Astrocyte (in vitro differentiated cells and primary cell): Measurements from ENCODE around the gene WDR83.

Experiments
- EZH2 ChIP-seq: IDR thresholded peaks from 2 replicates; pipeline ENCODE4 v1.6.1; 2012; ENCODE audit warnings: mild to moderate bottlenecking, low read length, inconsistent platforms; ENCODE audit not compliant: insufficient read depth
- TF ChIP-seq, protein P1 (sequence below): IDR thresholded peaks from 2 replicates; pipeline ENCODE4 v1.5.1; 2011; ENCODE audit warnings: low read depth, mild to moderate bottlenecking, inconsistent platforms, low read length, moderate library complexity; ENCODE audit not compliant: insufficient read depth

DNA sequence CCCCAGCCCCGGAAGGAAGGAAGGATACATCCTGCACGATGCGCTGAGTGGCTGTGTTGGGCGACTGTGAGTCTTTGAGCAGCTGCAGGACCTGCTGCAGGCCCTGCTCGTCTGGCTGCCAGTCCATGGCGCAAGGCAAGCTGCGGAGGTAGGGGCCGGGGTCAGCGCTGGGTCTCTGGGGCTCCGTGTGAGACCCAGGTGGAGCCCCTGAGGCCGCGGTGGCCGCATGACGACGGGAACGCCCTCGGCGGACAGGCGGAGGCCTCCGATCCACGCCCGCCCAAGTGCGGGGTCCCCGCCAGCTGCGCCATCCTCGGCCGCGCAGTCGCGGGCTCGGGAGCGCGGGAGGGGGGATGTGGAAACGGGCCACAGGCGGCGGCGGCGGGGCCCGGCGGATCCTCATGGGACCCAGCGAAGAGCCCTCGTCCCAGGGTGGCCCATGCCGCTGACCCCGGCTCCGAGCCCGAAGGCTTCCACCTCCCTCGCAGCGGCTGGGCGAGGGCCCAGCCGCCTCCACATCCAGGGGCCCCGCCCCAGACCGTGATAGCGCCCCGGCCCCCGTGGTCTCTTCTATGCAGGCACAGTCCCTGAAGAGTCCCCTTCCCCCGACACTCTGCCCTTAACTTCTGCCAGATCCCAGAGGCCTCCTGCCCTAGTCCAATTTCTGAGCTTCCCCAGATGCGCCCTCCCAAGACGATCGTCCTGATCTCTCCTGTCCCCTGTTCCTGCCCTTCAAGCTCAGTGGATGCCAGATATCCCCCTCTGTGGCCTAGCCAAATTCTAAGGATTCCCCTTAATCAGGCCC, 54.4 kb downstream of the WDR83 start:
- TF ChIP-seq, protein P1, sequence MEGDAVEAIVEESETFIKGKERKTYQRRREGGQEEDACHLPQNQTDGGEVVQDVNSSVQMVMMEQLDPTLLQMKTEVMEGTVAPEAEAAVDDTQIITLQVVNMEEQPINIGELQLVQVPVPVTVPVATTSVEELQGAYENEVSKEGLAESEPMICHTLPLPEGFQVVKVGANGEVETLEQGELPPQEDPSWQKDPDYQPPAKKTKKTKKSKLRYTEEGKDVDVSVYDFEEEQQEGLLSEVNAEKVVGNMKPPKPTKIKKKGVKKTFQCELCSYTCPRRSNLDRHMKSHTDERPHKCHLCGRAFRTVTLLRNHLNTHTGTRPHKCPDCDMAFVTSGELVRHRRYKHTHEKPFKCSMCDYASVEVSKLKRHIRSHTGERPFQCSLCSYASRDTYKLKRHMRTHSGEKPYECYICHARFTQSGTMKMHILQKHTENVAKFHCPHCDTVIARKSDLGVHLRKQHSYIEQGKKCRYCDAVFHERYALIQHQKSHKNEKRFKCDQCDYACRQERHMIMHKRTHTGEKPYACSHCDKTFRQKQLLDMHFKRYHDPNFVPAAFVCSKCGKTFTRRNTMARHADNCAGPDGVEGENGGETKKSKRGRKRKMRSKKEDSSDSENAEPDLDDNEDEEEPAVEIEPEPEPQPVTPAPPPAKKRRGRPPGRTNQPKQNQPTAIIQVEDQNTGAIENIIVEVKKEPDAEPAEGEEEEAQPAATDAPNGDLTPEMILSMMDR, result no peak
- TF ChIP-seq EZH2, result no peak
